Neural cell (in vitro differentiated cells): ENCODE measurements around the gene AXL. TPM values are rescaled to one million over a fixed set of nuclear protein-coding genes. Genes with fewer than 3 reads are reported as not detected.

Experiments
- H2AFZ ChIP-seq: fragments of 200-600, 300-800 bp; sonication (generic), shearing (Covaris generic); 2 replicates; pipeline ENCODE4 v1.6.0; 2014; ENCODE audit warnings: low read depth, mild to moderate bottlenecking, antibody characterized with exemption, low read length, moderate library complexity
- H3F3A ChIP-seq: fragments of 200-600 bp; shearing (Covaris generic); 2 replicates; pipeline ENCODE4 v1.6.1; 2016; ENCODE audit warnings: mild to moderate bottlenecking, moderate library complexity, mixed read lengths, antibody characterized with exemption, low read length; ENCODE audit not compliant: insufficient read depth, poor library complexity, severe bottlenecking
- H3K27ac ChIP-seq: fragments of 200-600, 300-800 bp; sonication (generic), shearing (Covaris generic); 2 replicates; pipeline ENCODE4 v1.5.1; 2014; ENCODE audit warnings: mild to moderate bottlenecking, low read length, moderate library complexity
- H3K27me3 ChIP-seq: fragments of 300-800, 200-600 bp; sonication (generic), shearing (Covaris generic); 2 replicates; pipeline ENCODE4 v1.6.0; 2014; ENCODE audit warnings: mild to moderate bottlenecking, low read depth, low read length, moderate library complexity; ENCODE audit not compliant: insufficient read depth
- H3K36me3 ChIP-seq: fragments of 300-800, 200-600 bp; sonication (generic), shearing (Covaris generic); 2 replicates; pipeline ENCODE4 v1.5.1; 2014; ENCODE audit warnings: mild to moderate bottlenecking, antibody characterized with exemption, low read length, moderate library complexity; ENCODE audit not compliant: insufficient read depth
- H3K4me2 ChIP-seq: fragments of 300-800, 200-600 bp; sonication (generic), shearing (Covaris generic); 2 replicates; pipeline ENCODE4 v1.6.0; 2014; ENCODE audit warnings: mild to moderate bottlenecking, low read length
- H3K4me3 ChIP-seq: fragments of 300-800, 200-600 bp; sonication (generic), shearing (Covaris generic); 2 replicates; pipeline ENCODE4 v1.5.1; 2014; ENCODE audit warnings: mild to moderate bottlenecking, low read length, moderate library complexity
- H3K79me2 ChIP-seq: fragments of 200-600 bp; shearing (Covaris generic); replicated peaks from 2 replicates; pipeline ENCODE4 v1.6.0; 2014; ENCODE audit warnings: mild to moderate bottlenecking, low read length, moderate library complexity; ENCODE audit not compliant: insufficient read depth
- H3K9ac ChIP-seq: fragments of 300-800, 200-600 bp; sonication (generic), shearing (Covaris generic); 2 replicates; pipeline ENCODE4 v1.6.1; 2016; ENCODE audit warnings: mild to moderate bottlenecking, low read length, mixed read lengths
- H3K9me2 ChIP-seq: fragments of 200-600 bp; shearing (Covaris generic); 2 replicates; pipeline ENCODE4 v1.6.1; 2016; ENCODE audit warnings: mild to moderate bottlenecking, low read length, mixed read lengths; ENCODE audit not compliant: insufficient read depth
- H3K9me3 ChIP-seq: fragments of 200-600, 300-800 bp; sonication (generic), shearing (Covaris generic); 2 replicates; pipeline ENCODE4 v1.6.1; 2016; ENCODE audit warnings: mild to moderate bottlenecking, mixed run types, low read length, moderate library complexity, mixed read lengths
- H4K20me1 ChIP-seq: fragments of 200-600 bp; shearing (Covaris generic); 2 replicates; pipeline ENCODE4 v1.6.1; 2016; ENCODE audit warnings: mild to moderate bottlenecking, mixed run types; ENCODE audit not compliant: insufficient read depth
- EP300 ChIP-seq: fragments of 450-650 bp; conservative IDR thresholded peaks from 2 replicates; pipeline ENCODE4 v1.6.1; 2014; ENCODE audit warnings: antibody characterized with exemption, mild to moderate bottlenecking, moderate library complexity; ENCODE audit not compliant: poor library complexity, severe bottlenecking
- EZH2 ChIP-seq: fragments of 200-600, 300-800 bp; shearing (Covaris generic), sonication (generic); IDR thresholded peaks from 2 replicates; pipeline ENCODE4 v1.6.1; 2014; ENCODE audit warnings: antibody characterized with exemption, low read length, borderline replicate concordance, mild to moderate bottlenecking; ENCODE audit not compliant: insufficient read depth, poor library complexity, severe bottlenecking
- MXI1 ChIP-seq: fragments of 450-650 bp; conservative IDR thresholded peaks from 2 replicates; pipeline ENCODE4 v1.6.1; 2014; ENCODE audit warnings: antibody characterized with exemption, mild to moderate bottlenecking; ENCODE audit not compliant: poor library complexity, severe bottlenecking
- POLR2AphosphoS5 ChIP-seq: IDR thresholded peaks from 2 replicates; pipeline ENCODE4 v1.6.1; 2012
- RAD21 ChIP-seq: fragments of 450-650 bp; conservative IDR thresholded peaks from 2 replicates; pipeline ENCODE4 v1.6.1; 2014; ENCODE audit warnings: antibody characterized with exemption, mild to moderate bottlenecking, moderate library complexity
- REST ChIP-seq: IDR thresholded peaks from 2 replicates; pipeline ENCODE4 v1.6.1; 2012; ENCODE audit warnings: borderline replicate concordance
- SMC3 ChIP-seq: fragments of 450-650 bp; conservative IDR thresholded peaks from 2 replicates; pipeline ENCODE4 v1.6.1; 2014; ENCODE audit warnings: antibody characterized with exemption, mild to moderate bottlenecking, moderate library complexity; ENCODE audit not compliant: poor library complexity
- TAF1 ChIP-seq: IDR thresholded peaks from 2 replicates; pipeline ENCODE4 v1.6.1; 2012; ENCODE audit warnings: low read depth
- polyA plus RNA-seq: library from polyadenylated mRNA; depleted of rRNA; stranded (reverse); fragments of >200 nt; gene quantifications from 2 replicates; pipeline ENCODE4 v1.2.3, GENCODE V29; 2014
- TF ChIP-seq, protein P1 (sequence below): fragments of 450-650 bp; IDR thresholded peaks from 2 replicates; pipeline ENCODE4 v1.5.1; 2014; ENCODE audit warnings: antibody characterized with exemption, mild to moderate bottlenecking, moderate library complexity; ENCODE audit not compliant: poor library complexity, severe bottlenecking

AXL gene
- polyA plus RNA-seq, 1 donor from 2014 or later, result 0.10 TPM

DNA sequence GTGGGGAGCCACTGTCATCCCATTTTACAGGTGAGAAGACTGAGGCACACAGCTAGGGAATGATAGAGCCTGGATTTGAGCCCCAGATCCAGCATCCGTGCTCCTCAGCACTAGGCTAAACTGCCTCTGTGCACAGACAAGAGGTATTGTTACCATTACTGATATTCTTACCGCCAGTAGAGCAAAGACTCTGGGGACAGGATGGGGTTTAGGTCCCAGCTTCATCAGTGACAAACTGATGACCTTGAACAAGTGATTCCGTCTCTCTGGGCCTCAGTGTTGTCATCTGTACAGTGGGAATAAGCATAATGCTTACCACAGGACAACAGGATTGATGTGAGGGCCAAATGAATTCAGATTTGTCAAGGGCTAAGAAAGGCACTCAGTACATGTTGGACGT, 16.5 kb downstream of the AXL start:
- Histone ChIP-seq H3F3A (no peaks in the 10 kb centered on the region), H3K27ac (no peak overlapping the region), H3K4me3 (no peak overlapping the region), H3K36me3 (no peaks in the 10 kb centered on the region), H3K9me2 (no peaks in the 10 kb centered on the region), H3K9ac (no peak overlapping the region), H3K27me3 (no peaks in the 10 kb centered on the region), H3K9me3 (no peaks in the 10 kb centered on the region), H3K4me2 (no peak overlapping the region), H4K20me1 (no peaks in the 10 kb centered on the region), H3K79me2 (no peaks in the 10 kb centered on the region), H2AFZ (no peak overlapping the region)
- TF ChIP-seq EP300, result no peak
- no peak for TF ChIP-seq MXI1
- no peak for TF ChIP-seq TAF1
- TF ChIP-seq, protein P1, sequence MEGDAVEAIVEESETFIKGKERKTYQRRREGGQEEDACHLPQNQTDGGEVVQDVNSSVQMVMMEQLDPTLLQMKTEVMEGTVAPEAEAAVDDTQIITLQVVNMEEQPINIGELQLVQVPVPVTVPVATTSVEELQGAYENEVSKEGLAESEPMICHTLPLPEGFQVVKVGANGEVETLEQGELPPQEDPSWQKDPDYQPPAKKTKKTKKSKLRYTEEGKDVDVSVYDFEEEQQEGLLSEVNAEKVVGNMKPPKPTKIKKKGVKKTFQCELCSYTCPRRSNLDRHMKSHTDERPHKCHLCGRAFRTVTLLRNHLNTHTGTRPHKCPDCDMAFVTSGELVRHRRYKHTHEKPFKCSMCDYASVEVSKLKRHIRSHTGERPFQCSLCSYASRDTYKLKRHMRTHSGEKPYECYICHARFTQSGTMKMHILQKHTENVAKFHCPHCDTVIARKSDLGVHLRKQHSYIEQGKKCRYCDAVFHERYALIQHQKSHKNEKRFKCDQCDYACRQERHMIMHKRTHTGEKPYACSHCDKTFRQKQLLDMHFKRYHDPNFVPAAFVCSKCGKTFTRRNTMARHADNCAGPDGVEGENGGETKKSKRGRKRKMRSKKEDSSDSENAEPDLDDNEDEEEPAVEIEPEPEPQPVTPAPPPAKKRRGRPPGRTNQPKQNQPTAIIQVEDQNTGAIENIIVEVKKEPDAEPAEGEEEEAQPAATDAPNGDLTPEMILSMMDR, result no peak
- no peak for TF ChIP-seq RAD21
- TF ChIP-seq REST, result no peak
- no peak for TF ChIP-seq POLR2AphosphoS5

- H3K9ac ChIP-seq, result no peak overlapping the region
Observed at GRCh38 chr19:41238244-41238643, 19.2 kb downstream of the AXL start.

DNA sequence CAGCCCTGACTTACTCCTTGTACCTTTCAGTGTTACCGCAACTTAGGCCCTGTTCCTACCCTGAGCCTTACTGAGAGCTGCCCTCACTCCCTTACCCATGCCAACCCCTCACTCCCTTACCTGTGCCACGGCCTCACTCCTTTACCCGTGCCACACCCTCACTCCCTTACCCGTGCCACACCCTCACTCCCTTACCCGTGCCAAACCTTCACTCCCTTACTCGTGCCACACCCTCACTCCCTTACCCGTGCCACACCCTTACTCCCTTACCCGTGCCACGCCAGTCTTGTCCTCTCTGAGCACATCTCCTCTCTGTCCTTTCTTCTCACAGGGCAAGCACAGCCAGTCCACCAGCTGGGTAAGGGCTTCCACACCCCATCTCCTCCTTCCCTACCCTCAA, 20.3 kb downstream of the AXL start:
- no peaks in the 10 kb centered on the region for H3K27me3 ChIP-seq
- no peaks in the 10 kb centered on the region for H3K9me3 ChIP-seq
- TF ChIP-seq, protein P1, result no peak
- no peak for TF ChIP-seq SMC3
- TF ChIP-seq TAF1, result no peak
- no peak for TF ChIP-seq POLR2AphosphoS5
- no peak for TF ChIP-seq MXI1
- TF ChIP-seq EP300, result no peak
- no peak for TF ChIP-seq EZH2
- no peak for TF ChIP-seq RAD21
- no peak for TF ChIP-seq REST
- H3K79me2 ChIP-seq, result no peaks in the 10 kb centered on the region
- no peaks in the 10 kb centered on the region for H3K36me3 ChIP-seq
- no peak overlapping the region for H2AFZ ChIP-seq
- H3K9me2 ChIP-seq, result no peaks in the 10 kb centered on the region
- no peak overlapping the region for H3K9ac ChIP-seq
- no peaks in the 10 kb centered on the region for H3F3A ChIP-seq
- no peak overlapping the region for H3K4me2 ChIP-seq
- no peaks in the 10 kb centered on the region for H4K20me1 ChIP-seq
- H3K27ac ChIP-seq, result no peak overlapping the region
- no peak overlapping the region for H3K4me3 ChIP-seq

More at GRCh38 chr19:41238244-41238643, 19.2 kb downstream of the AXL start:
- Histone ChIP-seq H3F3A (no peaks in the 10 kb centered on the region), H3K9me2 (no peaks in the 10 kb centered on the region), H3K4me3 (no peak overlapping the region), H3K27me3 (no peaks in the 10 kb centered on the region), H3K79me2 (no peaks in the 10 kb centered on the region), H4K20me1 (no peaks in the 10 kb centered on the region), H3K36me3 (no peaks in the 10 kb centered on the region), H3K27ac (no peak overlapping the region), H3K9me3 (no peaks in the 10 kb centered on the region), H2AFZ (no peak overlapping the region), H3K4me2 (no peak overlapping the region)
- TF ChIP-seq EP300, result no peak
- no peak for TF ChIP-seq SMC3
